DMS 273 (cell line): ENCODE data around the gene SPDYE18.
"Not testable (repeated sequence)": the region's sequence is repeated elsewhere in the genome, so short reads cannot be mapped to it uniquely, and the experiment has no call there.

ENCODE experiments used
- DNase-seq: peaks from one replicate; lab custom pipeline; 2025; ENCODE audit not compliant: unreplicated experiment; lab: John Stamatoyannopoulos, UW

The SPDYE18 gene

DNA sequence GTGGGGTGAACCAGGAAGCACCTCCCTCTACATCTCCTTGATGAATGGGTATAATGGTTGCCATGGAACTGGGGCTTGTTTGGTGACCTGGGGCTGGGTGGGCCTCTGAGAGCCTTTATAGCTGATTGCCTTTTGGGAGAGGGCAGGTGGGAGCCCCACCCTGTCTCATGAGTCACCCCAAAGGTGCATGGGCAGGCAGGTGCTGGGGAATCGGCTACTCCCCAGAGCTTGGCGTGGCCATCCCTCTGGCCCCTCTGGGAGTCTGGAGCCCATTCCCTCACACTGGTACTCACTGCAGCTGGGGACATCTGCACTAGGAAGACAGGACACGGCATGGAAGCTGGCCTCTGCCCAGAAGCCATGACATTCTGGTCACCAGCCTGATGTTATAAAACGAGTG is at the start of gene SPDYE18:
SPDYE18 (minus strand) TSS at position 2 of the 400 bp plus-strand sequence. CDS start 2,046 bp downstream, outside the sequence.
- DNase-seq = not testable (repeated sequence)

GRCh38 chr7:77108362-77108761 is 46.0 kb upstream of the SPDYE18 start:
- DNase-seq = not testable (repeated sequence)

DNA sequence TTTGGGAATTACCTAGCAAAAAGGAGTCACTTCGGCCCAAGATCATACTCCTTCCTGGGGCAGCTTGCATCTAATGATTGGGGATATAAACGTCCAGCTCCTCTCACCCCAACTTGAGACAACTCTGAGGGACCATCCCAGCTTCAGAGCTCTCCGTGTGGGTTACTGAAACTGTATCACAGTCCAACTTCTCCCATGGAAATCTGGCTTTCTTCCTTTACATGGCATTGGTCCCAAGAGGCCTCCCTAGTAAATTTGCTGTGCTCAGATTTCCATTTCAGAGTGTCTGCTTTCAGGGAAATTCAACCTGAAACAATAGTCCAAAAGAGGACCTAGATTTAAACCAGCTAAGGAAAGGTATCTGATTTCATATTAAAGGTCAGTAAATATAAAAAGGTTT is 45.3 kb upstream of the SPDYE18 start:
- DNase-seq = not testable (repeated sequence)

GRCh38 chr7:77105904-77106303 is 43.5 kb upstream of the SPDYE18 start:
- DNase-seq = not testable (repeated sequence)

DNA sequence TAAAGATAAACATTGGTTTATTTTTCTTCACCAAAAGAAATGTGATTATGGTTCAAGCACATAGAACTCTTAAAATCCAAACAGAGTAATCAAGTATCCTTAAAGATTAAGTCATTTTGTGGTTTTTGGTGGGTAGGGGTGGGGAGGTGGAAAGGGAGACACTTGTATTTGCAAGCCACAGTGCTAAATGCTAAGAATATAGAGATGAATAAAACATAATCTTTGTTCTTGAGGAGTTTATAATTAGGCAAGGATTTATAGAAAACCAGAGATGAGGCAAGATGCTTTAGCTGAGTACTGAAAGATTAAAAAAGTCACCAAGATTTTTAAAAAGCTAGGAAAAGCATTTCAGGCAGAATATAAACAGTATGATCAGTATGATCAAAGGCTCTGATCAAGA is 40.3 kb upstream of the SPDYE18 start:
- not testable (repeated sequence) for DNase-seq

- not testable (repeated sequence) for DNase-seq
These were observed 38.8 kb upstream of the SPDYE18 start for GRCh38 chr7:77101187-77101586.

GRCh38 chr7:77100501-77100900 is 38.1 kb upstream of the SPDYE18 start:
- DNase-seq = not testable (repeated sequence)

DNA sequence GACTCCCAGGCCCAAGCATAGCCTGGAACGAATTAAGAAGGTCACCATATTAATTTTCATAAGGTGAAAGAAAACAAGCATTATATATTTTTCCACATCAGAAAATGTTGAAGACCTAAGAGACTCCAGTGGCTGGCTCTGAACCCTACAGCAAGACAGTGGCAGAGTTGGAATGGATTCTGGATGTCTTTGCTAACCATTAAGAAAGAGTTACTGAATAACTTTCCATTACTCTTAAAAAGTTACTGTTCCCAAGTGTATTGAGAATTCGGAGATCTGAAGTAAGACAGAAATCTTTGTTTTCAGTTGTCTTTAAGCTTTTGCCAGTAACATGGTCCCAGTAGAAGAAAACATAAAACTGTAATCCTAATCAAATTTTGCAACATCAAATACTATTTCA is 29.9 kb upstream of the SPDYE18 start:
- not testable (repeated sequence) for DNase-seq

- DNase-seq = not testable (repeated sequence)
These were observed 19.8 kb upstream of the SPDYE18 start for GRCh38 chr7:77082192-77082591.

DNA sequence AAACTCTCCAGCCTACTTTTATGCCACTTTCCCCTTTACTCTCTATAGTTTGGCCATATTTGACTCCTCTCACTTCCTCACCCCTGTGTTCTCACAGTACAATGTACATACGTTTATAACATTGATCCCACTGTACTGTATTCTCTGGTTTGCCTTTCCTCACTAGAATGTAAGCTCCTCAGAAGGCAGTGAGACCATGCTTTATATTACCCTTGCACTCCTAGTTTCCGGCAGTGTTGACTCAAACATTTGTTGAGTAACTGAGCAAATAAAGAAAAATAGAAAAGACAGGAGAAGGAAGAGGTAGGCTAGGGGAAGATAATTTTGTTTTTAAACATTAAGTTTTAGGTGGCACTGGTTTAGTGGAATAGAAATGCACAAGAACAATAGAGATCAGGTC is 17.9 kb upstream of the SPDYE18 start:
- not testable (repeated sequence) for DNase-seq

DNA sequence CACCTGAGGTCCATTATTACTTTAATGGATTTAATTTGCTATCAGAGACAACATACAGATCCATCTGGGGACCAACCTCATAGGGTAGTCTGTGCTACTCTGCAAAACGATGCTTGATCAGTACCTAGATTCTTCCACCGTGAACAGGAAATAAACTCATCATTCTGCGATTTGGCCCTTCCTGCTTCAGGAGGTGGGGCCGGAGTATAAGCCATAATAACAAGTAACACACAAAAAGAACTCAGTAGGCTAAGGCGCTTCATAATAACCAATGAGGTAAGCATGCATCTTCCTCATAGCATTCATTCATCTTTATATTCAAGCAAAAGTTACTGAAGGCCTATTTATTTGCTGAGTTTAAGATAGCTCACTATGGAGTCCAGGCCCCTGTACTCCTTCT is 17.3 kb upstream of the SPDYE18 start:
- DNase-seq = not testable (repeated sequence)

GRCh38 chr7:77079112-77079511 is 16.8 kb upstream of the SPDYE18 start:
- not testable (repeated sequence) for DNase-seq

DNA sequence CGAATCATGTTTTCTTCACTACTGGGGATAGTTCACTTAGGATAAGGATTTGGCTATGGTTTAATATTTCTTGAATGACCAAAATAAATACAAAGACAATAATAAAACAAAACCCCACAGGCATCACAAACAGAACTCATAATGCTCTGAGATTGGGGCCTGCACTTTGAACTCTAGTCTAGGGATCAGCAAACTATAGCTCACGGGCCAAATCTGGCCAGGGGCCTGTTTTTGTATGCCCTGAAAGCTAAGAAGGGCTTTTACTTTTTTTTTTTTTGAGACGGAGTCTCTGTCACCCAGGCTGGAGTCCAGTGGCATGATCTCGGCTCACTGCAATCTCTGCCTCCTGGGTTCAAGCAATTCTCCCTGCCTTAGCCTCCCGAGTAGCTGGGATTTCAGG is 14.7 kb upstream of the SPDYE18 start:
- DNase-seq = not testable (repeated sequence)

DNA sequence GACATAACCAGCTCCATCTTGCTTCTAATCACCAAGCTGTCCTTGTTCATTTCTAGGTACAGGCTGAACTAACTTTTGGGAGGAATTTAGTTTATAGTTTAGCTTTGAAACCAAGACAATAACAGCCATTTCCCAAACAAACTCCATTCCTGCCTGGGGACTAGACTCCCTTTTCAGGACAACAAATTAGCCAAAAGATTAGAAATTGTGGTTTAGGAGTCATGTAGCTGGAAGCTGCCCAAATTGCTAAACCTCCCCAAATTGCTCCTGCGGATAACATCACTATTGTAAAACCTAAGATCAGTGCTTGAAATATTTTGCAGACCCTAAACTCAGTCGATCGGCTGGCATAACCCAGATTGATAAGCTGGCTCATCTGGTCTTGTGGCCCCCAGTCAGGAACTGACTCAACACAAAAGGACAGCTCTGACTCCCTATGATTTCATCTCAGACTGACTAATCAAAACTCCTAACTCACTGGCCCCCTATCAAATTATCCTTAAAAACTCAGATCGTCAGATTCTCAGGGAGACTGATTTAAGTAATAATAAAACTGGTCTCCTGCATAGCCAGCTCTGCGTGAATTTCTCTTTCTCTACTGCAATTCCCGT is 12.5 kb upstream of the SPDYE18 start:
- DNase-seq = not testable (repeated sequence)

DNA sequence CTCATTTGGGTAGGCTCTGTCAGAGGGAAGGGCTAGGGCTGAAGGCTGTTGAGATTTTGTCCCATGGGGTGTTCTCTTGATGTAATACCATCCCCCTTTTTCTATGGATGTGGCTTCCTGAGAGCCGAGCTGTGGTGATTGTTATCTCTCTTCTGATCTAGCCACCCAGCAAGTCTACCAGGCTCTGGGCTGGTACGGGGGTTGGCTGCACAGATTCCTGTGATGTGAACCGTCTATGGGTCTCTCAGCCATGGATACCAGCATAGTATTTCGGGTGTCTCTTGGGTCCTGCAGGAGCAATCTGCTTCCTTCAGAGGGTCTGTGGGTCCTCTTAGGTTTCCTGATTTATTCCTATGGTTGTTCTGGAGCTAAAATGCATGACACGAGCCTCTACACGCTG is 8.8 kb upstream of the SPDYE18 start:
- not testable (repeated sequence) for DNase-seq

DNA sequence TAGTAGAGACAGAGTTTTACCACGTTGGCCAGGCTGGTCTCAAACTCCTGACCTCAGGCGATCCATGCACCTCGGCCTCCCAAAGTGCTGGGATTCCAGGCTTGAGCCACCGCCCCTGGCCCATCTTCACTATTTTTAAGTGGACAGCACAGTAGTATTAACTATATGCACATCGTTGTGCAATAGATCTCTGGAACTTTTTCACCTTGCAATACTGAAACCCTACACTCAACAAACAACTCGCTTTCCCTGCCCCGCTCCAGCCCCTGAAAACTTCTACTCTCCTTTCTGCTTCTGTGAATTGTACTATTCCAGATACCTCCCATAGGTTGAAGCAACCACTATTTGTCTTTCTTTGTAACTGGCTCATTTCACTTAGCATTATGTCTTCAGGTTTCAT is 3.5 kb upstream of the SPDYE18 start:
- DNase-seq = not testable (repeated sequence)

- not testable (repeated sequence) for DNase-seq
These were observed 1.4 kb upstream of the SPDYE18 start for GRCh38 chr7:77063732-77064131.

GRCh38 chr7:77032261-77032660 is 30.1 kb downstream of the SPDYE18 start, which contains the start of gene SPDYE17:
Gene SPDYE17 (minus strand): TSS chr7:77032361. CDS start chr7:77030570, 1,791 bp downstream.
- DNase-seq = not testable (repeated sequence)

DNA sequence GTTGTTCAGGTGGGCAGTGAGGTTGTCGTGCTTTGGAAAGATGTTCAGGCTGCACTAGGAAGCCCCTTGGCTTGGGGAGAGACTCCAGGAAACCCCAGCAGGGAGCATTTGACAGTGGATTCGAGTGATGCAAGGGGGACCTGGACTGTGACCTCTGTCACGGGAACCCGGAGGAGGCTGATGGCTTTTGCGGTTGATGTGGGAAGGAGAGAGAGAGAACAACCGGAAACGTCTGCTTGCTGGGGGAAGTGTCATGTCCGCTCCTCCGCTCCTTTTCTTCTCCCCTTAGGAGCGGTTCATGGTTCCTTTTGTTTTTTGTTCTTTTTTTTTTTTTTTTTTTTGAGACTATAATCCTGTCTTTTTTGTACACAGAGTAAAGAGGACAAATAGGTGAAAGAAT is 36.0 kb downstream of the SPDYE18 start:
- DNase-seq = not testable (repeated sequence)

GRCh38 chr7:77010074-77010680 is 52.2 kb downstream of the SPDYE18 start:
- not testable (repeated sequence) for DNase-seq

- DNase-seq = peak; percentile 26
These were observed 54.4 kb downstream of the SPDYE18 start for GRCh38 chr7:77008000-77008399.
